ENCODE measurements around the gene EPB41. TPM values are rescaled to one million over a fixed set of nuclear protein-coding genes. Genes with fewer than 3 reads are reported as not detected.

The EPB41 gene
- total RNA-seq, 1 experiment from 2014 or later = 40.7 TPM

- no TSS peak for BruUV-seq (replicated peaks)
- no peak for DNase-seq
- no peak for TF ChIP-seq CTCF (IDR thresholded peaks at IDR 0.05; ENCODE audit: unreplicated experiment)
- no peak overlapping the region for H3K27ac Mint-ChIP-seq (ENCODE audit: unreplicated experiment)
- H3K36me3 Mint-ChIP-seq (ENCODE audit: insufficient read depth, unreplicated experiment) = peaks cover 41% of the 10 kb centered on the region
- no peaks in the 10 kb centered on the region for H3K27me3 Mint-ChIP-seq (ENCODE audit: unreplicated experiment)
- CTCF ChIA-PET = no interaction called here
- H3K4me3 Mint-ChIP-seq (ENCODE audit: low read depth, unreplicated experiment) = no peak overlapping the region
- no peaks in the 10 kb centered on the region for H3K9me3 Mint-ChIP-seq (ENCODE audit: low read depth, unreplicated experiment)
- no peaks in the 10 kb centered on the region for H3K4me1 Mint-ChIP-seq (ENCODE audit: low read depth, unreplicated experiment)
- intact Hi-C loops (cut with micrococcal nuclease; ENCODE audit: unreplicated experiment) = no loop called here
Measured at GRCh38 chr1:29114654-29115053, 200.3 kb downstream of the EPB41 start.

GRCh38 chr1:29117381-29117780, 203.0 kb downstream of the EPB41 start:
- no TSS peak for BruUV-seq (replicated peaks)
- intact Hi-C loops (cut with micrococcal nuclease; ENCODE audit: unreplicated experiment) = no loop called here

GRCh38 chr1:29119121-29119929, 205.0 kb downstream of the EPB41 start:
- Mint-ChIP-seq H3K4me3 (ENCODE audit: low read depth, unreplicated experiment) (no peak overlapping the region), H3K4me1 (ENCODE audit: low read depth, unreplicated experiment) (no peaks in the 10 kb centered on the region), H3K36me3 (ENCODE audit: insufficient read depth, unreplicated experiment) (peaks cover 27% of the 10 kb centered on the region), H3K27ac (ENCODE audit: unreplicated experiment) (no peak overlapping the region), H3K9me3 (ENCODE audit: low read depth, unreplicated experiment) (no peaks in the 10 kb centered on the region), H3K27me3 (ENCODE audit: unreplicated experiment) (peaks cover 10% of the 10 kb centered on the region)
- intact Hi-C loops (cut with micrococcal nuclease; ENCODE audit: unreplicated experiment) = no loop called here
- DNase-seq = no peak
- no TSS peak for BruUV-seq (replicated peaks)
- CTCF ChIA-PET = no interaction called here
- no peak for TF ChIP-seq CTCF (IDR thresholded peaks at IDR 0.05; ENCODE audit: unreplicated experiment)

More at GRCh38 chr1:29117381-29117780, 203.0 kb downstream of the EPB41 start:
- Mint-ChIP-seq H3K27ac (ENCODE audit: unreplicated experiment) (no peak overlapping the region), H3K27me3 (ENCODE audit: unreplicated experiment) (peaks cover 10% of the 10 kb centered on the region), H3K4me1 (ENCODE audit: low read depth, unreplicated experiment) (no peaks in the 10 kb centered on the region), H3K9me3 (ENCODE audit: low read depth, unreplicated experiment) (no peaks in the 10 kb centered on the region), H3K36me3 (ENCODE audit: insufficient read depth, unreplicated experiment) (peaks cover 35% of the 10 kb centered on the region), H3K4me3 (ENCODE audit: low read depth, unreplicated experiment) (no peak overlapping the region)
- TF ChIP-seq CTCF (IDR thresholded peaks at IDR 0.05; ENCODE audit: unreplicated experiment) = no peak
- no peak for DNase-seq
- CTCF ChIA-PET = no interaction called here

- no peak for DNase-seq
- H3K9me3 Mint-ChIP-seq (ENCODE audit: low read depth, unreplicated experiment) = no peaks in the 10 kb centered on the region
- H3K4me1 Mint-ChIP-seq (ENCODE audit: low read depth, unreplicated experiment) = no peaks in the 10 kb centered on the region
- H3K27ac Mint-ChIP-seq (ENCODE audit: unreplicated experiment) = no peak overlapping the region
- BruUV-seq (replicated peaks) = no TSS peak
- peaks cover 26% of the 10 kb centered on the region for H3K36me3 Mint-ChIP-seq (ENCODE audit: insufficient read depth, unreplicated experiment)
- H3K4me3 Mint-ChIP-seq (ENCODE audit: low read depth, unreplicated experiment) = no peak overlapping the region
- no peak for TF ChIP-seq CTCF (IDR thresholded peaks at IDR 0.05; ENCODE audit: unreplicated experiment)
- peaks cover 17% of the 10 kb centered on the region for H3K27me3 Mint-ChIP-seq (ENCODE audit: unreplicated experiment)
- intact Hi-C loops (cut with micrococcal nuclease; ENCODE audit: unreplicated experiment) = no loop called here
- CTCF ChIA-PET = no interaction called here
Measured at GRCh38 chr1:29120367-29120766, 206.0 kb downstream of the EPB41 start.
